A549 (cell line): Measurements from ENCODE around the gene FPR2.

ENCODE experiments used
- CTCF ChIP-seq: fragments of >200 bp; sonication (Bioruptor Twin); formaldehyde crosslinking; IDR thresholded peaks from 3 replicates; pipeline ENCODE4 v1.5.1; 2016
- NPAS2 ChIP-seq: fragments of 250-450 bp; sonication (Bioruptor Pico); IDR thresholded peaks from 2 replicates; pipeline ENCODE4 v1.8.0; 2022; ENCODE audit warnings: mild to moderate bottlenecking, moderate library complexity, borderline replicate concordance
- TP53 ChIP-seq: fragments of 250-450 bp; sonication (Bioruptor Pico); IDR thresholded peaks from 2 replicates; pipeline ENCODE4 v1.5.0; 2021; ENCODE audit warnings: mild to moderate bottlenecking, moderate library complexity

GRCh38 chr19:51750400-51751094, 10.4 kb upstream of the FPR2 start:
- TF ChIP-seq CTCF (no peak), NPAS2 (CRISPR knock-in tag) (no peak), TP53 (no peak)
